ENCODE measurements around the gene CYTH4.

Gene CYTH4

DNA sequence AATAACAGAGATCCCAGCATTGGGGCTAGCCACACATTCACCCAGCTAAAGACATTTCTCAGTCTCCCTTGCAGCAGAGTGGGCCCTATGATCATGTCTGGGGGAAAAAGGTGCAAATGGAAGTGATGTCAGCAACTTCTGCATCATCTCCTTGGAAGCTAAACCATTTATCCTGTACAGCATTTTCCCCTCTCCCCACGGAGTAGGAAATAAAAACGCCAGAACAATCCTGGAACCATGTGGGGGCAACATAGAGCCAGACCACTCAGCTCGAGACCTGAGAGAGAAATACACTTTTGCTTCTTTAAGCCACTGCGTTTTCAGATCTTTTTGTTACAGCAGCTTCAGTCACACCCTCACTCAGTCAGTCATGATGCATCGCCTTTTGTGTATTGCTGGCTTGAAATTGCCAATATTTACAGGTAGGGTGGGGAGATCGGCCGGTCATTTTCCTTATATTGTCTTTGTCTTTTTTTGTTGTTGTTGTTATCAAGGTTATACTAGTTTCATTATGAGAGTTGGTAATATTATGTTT lies 29.1 kb upstream of the CYTH4 start:
- peak overlapping the region; percentile 79; the same call in 1 of the 2 replicates for H3K27ac ChIP-seq
- ChIA-PET CTCF (no interaction called here), POLR2A (ENCODE audit: low non-redundant PET) (no interaction called here)
- TF ChIP-seq, protein P1, sequence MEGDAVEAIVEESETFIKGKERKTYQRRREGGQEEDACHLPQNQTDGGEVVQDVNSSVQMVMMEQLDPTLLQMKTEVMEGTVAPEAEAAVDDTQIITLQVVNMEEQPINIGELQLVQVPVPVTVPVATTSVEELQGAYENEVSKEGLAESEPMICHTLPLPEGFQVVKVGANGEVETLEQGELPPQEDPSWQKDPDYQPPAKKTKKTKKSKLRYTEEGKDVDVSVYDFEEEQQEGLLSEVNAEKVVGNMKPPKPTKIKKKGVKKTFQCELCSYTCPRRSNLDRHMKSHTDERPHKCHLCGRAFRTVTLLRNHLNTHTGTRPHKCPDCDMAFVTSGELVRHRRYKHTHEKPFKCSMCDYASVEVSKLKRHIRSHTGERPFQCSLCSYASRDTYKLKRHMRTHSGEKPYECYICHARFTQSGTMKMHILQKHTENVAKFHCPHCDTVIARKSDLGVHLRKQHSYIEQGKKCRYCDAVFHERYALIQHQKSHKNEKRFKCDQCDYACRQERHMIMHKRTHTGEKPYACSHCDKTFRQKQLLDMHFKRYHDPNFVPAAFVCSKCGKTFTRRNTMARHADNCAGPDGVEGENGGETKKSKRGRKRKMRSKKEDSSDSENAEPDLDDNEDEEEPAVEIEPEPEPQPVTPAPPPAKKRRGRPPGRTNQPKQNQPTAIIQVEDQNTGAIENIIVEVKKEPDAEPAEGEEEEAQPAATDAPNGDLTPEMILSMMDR (conservative IDR thresholded peaks at IDR 0.05; ENCODE audit: low read depth) = no peak
- no peak for DNase-seq (ENCODE audit: low spot score)

DNA sequence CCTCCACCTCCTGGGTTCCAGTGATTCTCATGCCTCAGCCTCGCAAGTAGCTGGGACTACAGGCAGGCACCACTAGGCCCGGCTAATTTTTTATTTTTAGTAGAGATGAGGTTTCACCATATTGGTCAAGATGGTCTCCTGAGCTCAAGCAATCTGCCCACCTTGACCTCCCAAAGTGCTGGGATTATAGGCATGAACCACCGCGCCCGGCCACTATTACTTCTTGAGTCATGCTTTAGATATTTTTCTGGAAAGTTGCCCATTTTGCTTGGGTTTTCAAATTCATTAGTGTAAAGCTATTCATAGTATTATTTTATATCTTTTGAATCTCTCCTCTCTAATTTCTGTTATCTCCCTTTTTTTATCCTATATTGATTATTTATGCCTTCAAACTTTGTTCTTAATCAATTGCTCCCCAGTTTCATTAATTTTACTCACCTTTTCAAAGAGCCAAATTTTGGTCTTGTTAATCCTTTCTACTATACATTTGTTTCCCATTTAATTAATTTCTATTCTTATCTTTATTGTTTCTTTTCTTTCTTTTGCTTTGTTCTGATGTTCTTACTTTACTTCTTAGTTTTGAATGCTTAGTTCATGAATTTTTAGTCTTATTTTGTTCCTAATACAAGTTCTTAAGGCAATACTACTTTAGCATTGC lies 28.0 kb upstream of the CYTH4 start:
- H3K27ac ChIP-seq = peak overlapping the region; percentile 79

DNA sequence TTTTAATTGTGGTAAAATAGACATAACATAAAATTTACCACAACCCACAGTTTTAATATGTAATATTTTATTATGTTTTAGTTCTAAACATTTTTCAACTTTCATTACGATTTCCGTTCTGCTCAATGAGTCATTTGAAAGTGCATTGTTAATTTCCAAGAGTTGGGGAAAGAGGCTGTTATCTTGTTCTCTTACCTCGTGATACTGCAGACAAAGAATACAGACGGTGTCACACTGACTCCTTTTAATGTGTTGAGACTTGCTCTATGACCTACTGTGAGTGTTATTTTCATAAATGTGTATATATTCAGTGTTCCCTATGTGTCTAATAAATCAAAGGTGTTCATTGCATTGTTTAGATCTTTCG lies 27.5 kb upstream of the CYTH4 start:
- H3K27ac ChIP-seq = no peak overlapping the region
- TF ChIP-seq, protein P1 (conservative IDR thresholded peaks at IDR 0.05; ENCODE audit: low read depth) = no peak
- POLR2A ChIA-PET (ENCODE audit: low non-redundant PET) = no interaction called here
- DNase-seq (ENCODE audit: low spot score) = peak; percentile 53
- CTCF ChIA-PET = no interaction called here

More for the DNA sequence above, 28.0 kb upstream of the CYTH4 start:
- POLR2A ChIA-PET (ENCODE audit: low non-redundant PET) = no interaction called here
- TF ChIP-seq, protein P1 (conservative IDR thresholded peaks at IDR 0.05; ENCODE audit: low read depth) = no peak
- DNase-seq (ENCODE audit: low spot score) = no peak
- CTCF ChIA-PET = no interaction called here

DNA sequence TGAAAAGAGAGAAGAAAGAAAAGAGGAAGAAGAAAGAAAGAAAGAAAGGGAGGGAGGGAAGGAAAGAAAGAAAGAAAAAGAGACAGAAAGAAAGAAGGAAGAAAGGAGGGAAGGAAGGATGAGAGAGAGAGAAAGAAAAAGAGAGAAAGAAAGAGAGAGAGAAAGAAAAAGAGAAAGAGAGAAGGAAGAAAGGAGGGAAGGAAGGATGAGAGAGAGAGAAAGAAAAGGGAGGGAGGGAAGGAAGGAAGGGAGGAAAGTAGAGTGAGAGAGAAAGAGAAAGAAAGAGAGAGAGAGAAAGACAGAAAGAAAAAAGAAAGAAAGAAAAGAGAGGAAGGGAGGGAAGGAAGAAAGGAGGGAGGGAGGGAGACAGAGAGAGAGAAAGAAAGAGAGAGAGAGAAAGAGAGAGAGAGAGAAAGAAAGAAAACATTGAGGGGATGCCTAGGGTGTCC lies 26.7 kb upstream of the CYTH4 start:
- no peak for DNase-seq (ENCODE audit: low spot score)
- ChIA-PET CTCF (interaction anchor here (0.7 kb wide), 1 partner anchor 79 kb away, joined by 3 read pairs; no protein-coding TSS in a partner anchor), POLR2A (ENCODE audit: low non-redundant PET) (no interaction called here)
- peak overlapping the region; percentile 60 for H3K27ac ChIP-seq
- TF ChIP-seq, protein P1 (conservative IDR thresholded peaks at IDR 0.05; ENCODE audit: low read depth) = no peak

DNA sequence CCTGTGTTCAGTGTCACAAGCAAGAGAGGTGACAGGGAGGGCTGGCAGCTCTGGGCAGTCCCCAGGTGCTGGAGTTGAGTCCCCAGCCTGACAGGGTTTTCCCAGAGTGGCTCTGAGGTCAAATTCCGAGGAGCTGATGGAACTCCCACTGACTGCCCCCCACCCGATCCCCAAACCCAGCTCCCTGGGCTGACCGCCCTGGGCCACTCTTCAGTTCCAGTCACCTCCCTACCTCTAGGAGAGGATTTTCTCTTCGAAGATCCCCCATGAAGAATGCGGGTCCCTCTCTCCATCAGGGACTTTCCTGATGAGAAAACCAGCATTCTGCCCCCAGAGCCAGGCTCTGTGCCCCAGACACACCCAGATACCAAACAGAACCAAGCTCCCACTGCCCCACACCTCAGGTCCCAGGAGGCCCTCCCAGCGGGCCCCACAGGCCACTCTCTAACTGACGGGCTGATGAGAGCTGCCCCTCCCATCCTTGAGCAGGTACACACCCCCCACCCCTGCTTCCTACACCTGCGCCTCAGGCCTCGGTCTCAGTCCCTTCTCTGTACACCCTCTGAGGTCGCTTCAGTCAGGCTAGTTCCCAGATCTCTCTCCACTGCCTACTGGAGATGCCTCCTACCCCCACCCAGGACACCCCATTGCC lies 26.1 kb upstream of the CYTH4 start:
- DNase-seq (ENCODE audit: low spot score) = no peak
- ChIA-PET POLR2A (ENCODE audit: low non-redundant PET) (no interaction called here), CTCF (interaction anchor here (0.6 to 0.7 kb wide), 2 partner anchors 79 to 400 kb away, joined by 3 read pairs; no protein-coding TSS in a partner anchor)
- TF ChIP-seq, protein P1 (conservative IDR thresholded peaks at IDR 0.05; ENCODE audit: low read depth) = no peak
- H3K27ac ChIP-seq = peak overlapping the region; percentile 60

DNA sequence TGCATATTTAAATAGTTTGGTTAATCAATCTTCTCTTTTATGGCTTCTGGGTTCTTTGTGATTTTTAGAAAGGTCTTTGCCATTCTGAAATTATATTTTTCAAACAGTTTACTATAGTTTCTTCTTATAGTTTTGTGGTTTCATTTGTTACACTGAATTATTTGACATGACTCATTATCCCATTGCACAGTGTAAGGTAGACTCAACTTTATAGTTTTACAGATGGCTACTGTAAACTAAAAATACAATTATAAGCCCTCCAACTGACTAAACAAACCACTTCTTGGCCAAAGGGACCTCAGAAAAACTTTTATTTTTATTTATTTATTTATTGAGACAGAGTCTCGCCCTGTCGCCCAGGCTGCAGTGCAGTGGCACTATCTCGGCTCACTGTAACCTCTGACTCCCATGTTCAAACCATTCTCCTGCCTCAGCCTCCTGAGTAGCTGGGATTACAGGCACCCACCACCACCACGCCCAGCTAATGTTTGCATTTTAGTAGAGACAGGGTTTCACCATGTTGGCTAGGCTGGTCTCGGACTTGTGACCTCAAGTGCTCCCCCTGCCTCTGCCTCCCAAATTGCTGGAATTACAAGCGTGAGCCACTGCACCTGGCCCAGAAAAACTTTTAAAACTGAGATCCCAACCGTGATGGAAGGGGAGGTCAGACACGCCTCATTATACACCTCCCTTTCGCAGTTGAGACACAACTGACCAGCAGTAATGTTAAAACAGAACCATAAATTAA lies 24.1 kb upstream of the CYTH4 start:
- TF ChIP-seq, protein P1 (conservative IDR thresholded peaks at IDR 0.05; ENCODE audit: low read depth) = no peak
- ChIA-PET POLR2A (ENCODE audit: low non-redundant PET) (no interaction called here), CTCF (interaction anchor here (1.3 kb wide), 1 partner anchor 174 kb away, joined by 5 read pairs; no protein-coding TSS in a partner anchor)
- no peak overlapping the region; the same call in 1 of the 2 replicates for H3K27ac ChIP-seq
- no peak for DNase-seq (ENCODE audit: low spot score)

Data from RWPE1 (cell line).